ENCODE data around the gene SRD5A1. TPM values are rescaled to one million over a fixed set of nuclear protein-coding genes. Genes with fewer than 3 reads are reported as not detected.
"Not testable (repeated sequence)": the region's sequence is repeated elsewhere in the genome, so short reads cannot be mapped to it uniquely, and the experiment has no call there.

The SRD5A1 gene
- total and polyA plus RNA-seq, 8 donors = 10.0 to 14.5 (median 12.5) TPM

GRCh38 chr5:6659941-6660684 lies 26.9 kb downstream of the SRD5A1 start:
- Histone ChIP-seq H3K36me3 (peaks cover 0 to 67% of the 10 kb centered on the region in 2 donors), H3K4me1 (no peaks in the 10 kb centered on the region), H3K9me3 (peaks cover 0 to 22% of the 10 kb centered on the region in 2 donors), H3K4me3 (no peak overlapping the region), H3K27ac (no peak overlapping the region), H3K27me3 (no peaks in the 10 kb centered on the region)
- no peak for DNase-seq
- ATAC-seq = no peak
- TF ChIP-seq CTCF (IDR thresholded peaks at IDR 0.05) = no peak
- intact Hi-C loops (cut with DNase I) = no loop called here

GRCh38 chr5:6660688-6661087 lies 27.4 kb downstream of the SRD5A1 start:
- TF ChIP-seq CTCF (IDR thresholded peaks at IDR 0.05) = no peak
- ATAC-seq (no peak), DNase-seq (no peak)
- H3K4me1 ChIP-seq = no peaks in the 10 kb centered on the region
- no peak overlapping the region for H3K27ac ChIP-seq
- H3K36me3 ChIP-seq = peaks cover 0 to 62% of the 10 kb centered on the region in 2 donors
- peaks cover 0 to 17% of the 10 kb centered on the region in 2 donors for H3K9me3 ChIP-seq
- H3K4me3 ChIP-seq = no peak overlapping the region
- no peaks in the 10 kb centered on the region for H3K27me3 ChIP-seq
- intact Hi-C loops (cut with DNase I) = no loop called here

- ATAC-seq (no peak), DNase-seq (no peak)
- H3K27me3 ChIP-seq = no peaks in the 10 kb centered on the region
- TF ChIP-seq CTCF (IDR thresholded peaks at IDR 0.05) = no peak
- no peak overlapping the region for H3K27ac ChIP-seq
- H3K4me3 ChIP-seq = no peak overlapping the region
- no peaks in the 10 kb centered on the region for H3K4me1 ChIP-seq
- intact Hi-C loops (cut with DNase I) = no loop called here
- no peaks in the 10 kb centered on the region for H3K9me3 ChIP-seq
- peaks cover 0 to 26% of the 10 kb centered on the region in 2 donors for H3K36me3 ChIP-seq
These were observed 33.5 kb downstream of the SRD5A1 start for GRCh38 chr5:6666762-6667161.

GRCh38 chr5:6667648-6668047 lies 34.4 kb downstream of the SRD5A1 start:
- no peak overlapping the region for H3K27ac ChIP-seq
- DNase-seq = no peak
- TF ChIP-seq CTCF (IDR thresholded peaks at IDR 0.05) = no peak
- H3K27me3 ChIP-seq = no peaks in the 10 kb centered on the region
- no peaks in the 10 kb centered on the region for H3K9me3 ChIP-seq
- H3K4me3 ChIP-seq = no peak overlapping the region
- intact Hi-C loops (cut with DNase I) = no loop called here
- H3K36me3 ChIP-seq = peaks cover 0 to 23% of the 10 kb centered on the region in 2 donors
- ATAC-seq = no peak
- no peaks in the 10 kb centered on the region for H3K4me1 ChIP-seq

GRCh38 chr5:6668717-6669116 lies 35.5 kb downstream of the SRD5A1 start:
- H3K9me3 ChIP-seq; DNase-seq; H3K27ac ChIP-seq; H3K27me3 ChIP-seq; H3K4me1 ChIP-seq; ATAC-seq; intact Hi-C loops (cut with DNase I); H3K4me3 ChIP-seq: not testable (repeated sequence)
- peaks cover 0 to 15% of the 10 kb centered on the region in 2 donors for H3K36me3 ChIP-seq

- Histone ChIP-seq H3K27ac (no peak overlapping the region), H3K9me3 (peaks cover 0 to 5% of the 10 kb centered on the region in 2 donors), H3K27me3 (no peaks in the 10 kb centered on the region), H3K4me1 (no peaks in the 10 kb centered on the region), H3K4me3 (no peak overlapping the region), H3K36me3 (peaks cover 0 to 8% of the 10 kb centered on the region in 2 donors)
- DNase-seq = no peak
- intact Hi-C loops (cut with DNase I) = no loop called here
- no peak for TF ChIP-seq CTCF (IDR thresholded peaks at IDR 0.05)
- no peak for ATAC-seq
These were observed 39.8 kb downstream of the SRD5A1 start for GRCh38 chr5:6673031-6673430.
